HEK293T (cell line): ENCODE results near the gene ITPA.

ENCODE experiments used
- CTBP1 ChIP-seq: fragments of 450-650 bp; IDR thresholded peaks from 2 replicates; pipeline ENCODE4 v1.6.1; 2016; ENCODE audit warnings: borderline replicate concordance
- ELF4 ChIP-seq: fragments of 450-650 bp; IDR thresholded peaks from 2 replicates; pipeline ENCODE4 v1.6.1; 2017; ENCODE audit warnings: antibody characterized with exemption
- FOXM1 ChIP-seq: fragments of 450-650 bp; IDR thresholded peaks from 2 replicates; pipeline ENCODE4 v1.6.1; 2017; ENCODE audit warnings: mild to moderate bottlenecking, borderline replicate concordance
- L3MBTL2 ChIP-seq: fragments of 450-650 bp; conservative IDR thresholded peaks from 2 replicates; pipeline ENCODE4 v1.6.1; 2016; ENCODE audit warnings: mild to moderate bottlenecking
- LEF1 ChIP-seq: fragments of 450-650 bp; IDR thresholded peaks from 2 replicates; pipeline ENCODE4 v1.6.1; 2017; ENCODE audit warnings: mild to moderate bottlenecking, borderline replicate concordance
- NFRKB ChIP-seq: fragments of 450-650 bp; IDR thresholded peaks from 2 replicates; pipeline ENCODE4 v1.6.1; 2016; ENCODE audit warnings: mild to moderate bottlenecking, moderate library complexity
- TARDBP ChIP-seq: fragments of 450-650 bp; IDR thresholded peaks from 2 replicates; pipeline ENCODE4 v1.6.1; 2016
- ZNF384 ChIP-seq: fragments of 450-650 bp; IDR thresholded peaks from 2 replicates; pipeline ENCODE4 v1.6.1; 2016

DNA sequence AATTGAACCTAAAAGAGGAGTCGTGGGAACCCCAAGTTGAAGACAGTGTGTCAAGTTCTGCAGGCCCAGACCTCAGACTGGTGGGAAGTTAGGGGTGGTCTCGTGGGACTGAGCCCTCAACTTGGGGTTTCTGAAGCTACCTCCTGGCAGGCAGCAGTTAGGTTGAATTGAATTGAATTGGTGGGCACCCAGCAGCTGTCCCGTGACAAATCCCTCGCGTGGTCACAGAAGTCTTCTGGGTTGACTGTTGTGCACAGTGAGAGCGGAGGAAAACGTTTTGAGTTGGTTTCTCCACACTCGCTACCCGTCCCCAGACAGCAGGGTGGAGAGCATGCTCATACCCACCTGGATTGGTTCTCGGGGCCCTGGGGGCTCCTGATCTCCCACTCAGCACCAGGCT is 16.8 kb downstream of the ITPA start:
- no peak for TF ChIP-seq ELF4
- no peak for TF ChIP-seq NFRKB
- TF ChIP-seq FOXM1, result no peak
- TF ChIP-seq L3MBTL2, result no peak
- TF ChIP-seq ZNF384, result no peak
- TF ChIP-seq CTBP1, result no peak
- no peak for TF ChIP-seq TARDBP
- TF ChIP-seq LEF1, result no peak
